Effector memory CD4-positive, alpha-beta T cell (primary cell): ENCODE data around the gene EEFSEC.

Experiments
- DNase-seq, 3 donors: peaks; one replicate each; pipeline ENCODE4 v3.0.0-alpha.2; 2020
- H3K27ac ChIP-seq: 2 replicates; pipeline ENCODE4 v1.7.0; 2013; ENCODE audit warnings: mild to moderate bottlenecking, low read length, moderate library complexity; ENCODE audit not compliant: insufficient read depth, poor library complexity, severe bottlenecking
- H3K27me3 ChIP-seq: replicated peaks from 2 replicates; pipeline ENCODE4 v1.7.0; 2013; ENCODE audit warnings: mild to moderate bottlenecking, low read length; ENCODE audit not compliant: insufficient read depth, control insufficient read depth, poor library complexity, severe bottlenecking
- H3K36me3 ChIP-seq: 2 replicates; pipeline ENCODE4 v1.7.0; 2013; ENCODE audit warnings: mild to moderate bottlenecking, low read length, moderate library complexity; ENCODE audit not compliant: control insufficient read depth, insufficient read depth
- H3K4me1 ChIP-seq: 2 replicates; pipeline ENCODE4 v1.7.0; 2013; ENCODE audit warnings: low read length, mild to moderate bottlenecking; ENCODE audit not compliant: control insufficient read depth, insufficient read depth, poor library complexity, severe bottlenecking
- H3K4me3 ChIP-seq: 2 replicates; pipeline ENCODE4 v1.7.0; 2013; ENCODE audit warnings: low read length, low read depth, mild to moderate bottlenecking; ENCODE audit not compliant: insufficient read depth, poor library complexity, severe bottlenecking
- H3K9me3 ChIP-seq: 2 replicates; pipeline ENCODE4 v1.7.0; 2013; ENCODE audit warnings: mild to moderate bottlenecking, low read length, moderate library complexity; ENCODE audit not compliant: control insufficient read depth

Gene EEFSEC

DNA sequence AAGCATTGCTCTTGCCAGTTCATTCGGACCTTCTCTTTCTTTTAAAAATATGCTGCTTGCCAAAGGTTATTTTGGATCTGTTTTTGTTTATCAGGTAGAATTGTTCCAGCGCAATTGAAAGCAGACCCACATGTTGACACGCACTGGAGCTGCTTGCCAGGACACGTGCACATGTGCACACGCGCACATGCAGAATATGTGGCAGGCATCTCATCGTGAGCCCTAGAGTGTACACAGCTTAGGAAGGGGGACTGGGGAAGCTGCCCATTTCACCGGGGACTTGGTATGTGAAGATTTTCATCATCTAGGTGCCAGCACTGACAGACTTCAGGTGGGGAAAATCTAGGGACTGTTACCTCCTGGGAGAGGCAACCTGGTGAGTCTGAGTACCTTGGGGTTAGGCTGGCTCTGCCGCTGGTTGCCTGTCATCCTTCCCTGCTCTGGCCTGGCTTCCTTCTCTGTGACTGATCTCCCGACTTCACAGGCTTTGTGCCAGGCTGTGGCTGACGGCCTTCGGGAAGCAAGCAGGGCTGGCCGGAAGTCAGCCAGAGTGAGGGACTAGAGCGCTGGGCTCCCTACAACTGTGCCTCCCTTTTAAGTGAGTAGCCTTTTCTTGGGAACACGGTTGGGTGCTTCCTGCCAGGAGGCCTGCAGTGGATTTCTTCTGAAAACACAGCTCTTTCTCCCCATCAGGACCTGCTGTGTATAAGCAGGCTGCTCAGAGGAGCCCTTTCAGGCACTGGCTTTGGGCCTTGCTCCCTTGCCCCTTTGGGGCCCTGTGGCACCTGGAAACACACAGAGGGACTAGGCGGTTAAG, 129.3 kb downstream of the EEFSEC start:
- Histone ChIP-seq H3K4me3 (no peak overlapping the region), H3K9me3 (no peaks in the 10 kb centered on the region), H3K36me3 (peaks cover 6% of the 10 kb centered on the region), H3K27me3 (no peaks in the 10 kb centered on the region), H3K4me1 (no peaks in the 10 kb centered on the region), H3K27ac (no peak overlapping the region)
- DNase-seq = no peak

DNA sequence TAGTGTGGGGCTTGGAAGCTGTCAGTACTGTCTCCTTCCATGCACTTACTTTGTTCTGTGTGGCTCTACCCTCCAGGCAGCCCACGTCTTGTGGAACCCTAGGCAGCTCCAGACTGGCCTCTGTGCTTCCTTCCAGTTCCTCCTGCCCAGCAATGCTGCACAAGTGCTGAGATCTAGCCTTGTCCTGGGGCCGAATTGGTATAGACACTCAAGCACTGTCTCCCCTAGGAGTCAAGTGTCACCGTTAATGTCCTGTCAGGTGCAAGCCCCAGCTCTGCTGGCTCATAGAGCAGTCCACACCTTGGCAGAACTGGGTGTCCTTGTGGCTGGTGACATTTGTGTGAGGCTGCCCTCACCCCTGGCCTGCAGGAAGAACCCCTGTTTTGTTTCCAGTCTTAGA, 130.1 kb downstream of the EEFSEC start:
- no peak for DNase-seq
- no peaks in the 10 kb centered on the region for H3K27me3 ChIP-seq
- H3K4me1 ChIP-seq = no peaks in the 10 kb centered on the region
- no peak overlapping the region for H3K27ac ChIP-seq
- peaks cover 6% of the 10 kb centered on the region for H3K36me3 ChIP-seq
- no peaks in the 10 kb centered on the region for H3K9me3 ChIP-seq
- no peak overlapping the region for H3K4me3 ChIP-seq

DNA sequence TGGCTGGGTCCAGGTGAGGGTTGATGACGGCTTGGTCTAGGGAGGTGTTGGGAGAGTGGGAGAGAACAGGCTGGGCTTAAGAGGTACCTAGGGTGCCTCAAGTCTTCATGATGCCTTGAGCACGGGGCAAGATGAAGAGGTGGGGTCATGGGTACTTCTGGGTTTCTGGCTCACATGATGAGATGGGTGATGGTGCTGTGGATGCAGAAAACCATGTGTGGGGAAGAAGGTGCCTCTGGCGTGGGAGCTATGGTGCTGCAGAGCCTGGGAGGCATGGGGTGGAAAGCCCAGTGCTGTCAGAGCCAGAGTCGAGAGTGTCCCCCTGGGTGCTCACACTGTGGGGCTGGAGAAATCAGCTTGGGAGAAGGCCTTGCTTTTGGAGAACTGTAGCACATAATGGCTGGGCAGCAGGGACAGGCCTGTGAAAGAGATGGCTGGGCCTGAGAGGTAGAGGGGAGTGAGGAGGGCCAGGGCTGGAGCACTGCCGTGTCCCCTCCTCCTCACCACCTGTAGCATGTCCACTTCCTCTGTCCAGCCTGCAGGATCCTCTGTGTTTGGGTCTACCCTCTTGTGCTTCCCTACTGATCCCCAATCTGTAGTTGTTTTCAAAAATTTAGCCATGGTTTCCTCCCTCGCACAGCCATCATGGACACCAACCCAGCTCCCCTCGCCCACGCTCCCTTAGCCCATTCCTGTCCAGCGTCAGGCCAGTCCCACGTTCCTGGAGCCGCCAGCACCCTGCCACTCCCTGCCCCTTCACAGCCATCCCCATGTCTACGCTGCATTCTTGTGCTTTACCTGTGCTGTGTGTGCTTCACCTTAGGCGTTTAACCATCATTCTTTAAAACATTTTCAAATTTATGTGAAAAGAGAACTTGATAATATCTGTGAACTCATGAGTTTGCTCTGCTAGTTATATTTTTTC, 132.0 kb downstream of the EEFSEC start:
- no peaks in the 10 kb centered on the region for H3K27me3 ChIP-seq
- H3K9me3 ChIP-seq = no peaks in the 10 kb centered on the region
- H3K4me3 ChIP-seq = no peak overlapping the region
- no peak overlapping the region for H3K27ac ChIP-seq
- H3K36me3 ChIP-seq = peaks cover 6% of the 10 kb centered on the region
- DNase-seq = no peak
- H3K4me1 ChIP-seq = no peaks in the 10 kb centered on the region

DNA sequence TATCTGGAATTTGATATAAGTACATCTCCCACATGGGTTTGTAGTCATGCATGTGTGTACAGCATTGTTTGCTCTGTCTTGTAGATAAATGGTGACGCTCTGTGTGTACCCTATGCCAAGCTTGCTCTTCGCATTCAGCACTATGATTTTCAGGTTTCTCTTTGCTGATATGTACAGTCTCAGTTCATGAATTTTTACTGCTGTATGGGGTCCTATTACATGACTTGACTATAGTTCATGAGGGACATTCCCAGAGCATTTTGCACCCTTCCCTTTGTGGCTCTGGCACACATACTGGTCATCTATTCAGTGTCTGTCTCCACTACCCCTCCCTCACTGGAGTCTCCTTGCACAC, 132.7 kb downstream of the EEFSEC start:
- no peak overlapping the region for H3K27ac ChIP-seq
- H3K4me3 ChIP-seq = no peak overlapping the region
- H3K9me3 ChIP-seq = no peaks in the 10 kb centered on the region
- H3K4me1 ChIP-seq = no peaks in the 10 kb centered on the region
- H3K36me3 ChIP-seq = peaks cover 6% of the 10 kb centered on the region
- DNase-seq = no peak
- no peaks in the 10 kb centered on the region for H3K27me3 ChIP-seq

DNA sequence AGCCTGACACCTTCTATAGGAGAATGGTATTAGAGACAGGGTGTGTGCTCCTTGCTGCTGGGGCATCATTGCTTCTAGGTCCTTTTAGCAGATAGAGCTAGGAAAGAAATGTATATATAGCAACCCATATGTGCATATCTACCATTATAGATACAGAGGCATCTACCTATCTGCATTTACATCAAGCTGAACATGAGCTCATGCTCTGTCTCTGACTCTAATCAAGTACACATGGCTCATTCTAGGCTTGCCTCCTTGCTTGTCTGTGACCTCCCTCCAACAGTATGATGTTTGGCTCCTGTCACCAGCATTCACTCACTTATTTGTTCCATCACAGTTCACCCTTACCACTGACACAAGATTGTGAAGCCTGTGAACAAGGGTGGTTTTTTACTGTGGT, 133.4 kb downstream of the EEFSEC start:
- no peak overlapping the region for H3K27ac ChIP-seq
- H3K9me3 ChIP-seq = no peaks in the 10 kb centered on the region
- DNase-seq = no peak
- H3K27me3 ChIP-seq = no peaks in the 10 kb centered on the region
- peaks cover 6% of the 10 kb centered on the region for H3K36me3 ChIP-seq
- H3K4me3 ChIP-seq = no peak overlapping the region
- no peaks in the 10 kb centered on the region for H3K4me1 ChIP-seq

DNA sequence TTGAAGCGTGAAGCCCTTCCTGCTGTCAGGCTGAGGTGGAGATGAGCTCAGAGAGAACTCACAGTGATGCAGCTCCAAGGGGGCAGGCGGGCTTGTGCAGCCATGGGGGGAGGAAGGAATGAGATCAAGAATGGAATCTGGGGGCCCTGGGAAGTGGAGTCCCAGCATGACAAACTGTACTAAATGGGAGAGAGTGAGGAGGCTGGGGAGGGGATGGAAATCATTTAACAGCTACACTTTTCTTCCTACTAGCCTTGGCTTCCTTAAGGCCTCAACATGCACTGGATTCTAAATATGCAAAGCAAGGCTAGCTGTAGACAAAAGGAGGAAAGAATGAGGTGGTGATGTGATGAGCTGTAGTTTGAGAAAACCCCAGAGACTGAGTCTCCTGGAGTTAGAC, 133.9 kb downstream of the EEFSEC start:
- no peaks in the 10 kb centered on the region for H3K27me3 ChIP-seq
- peaks cover 6% of the 10 kb centered on the region for H3K36me3 ChIP-seq
- H3K9me3 ChIP-seq = no peaks in the 10 kb centered on the region
- no peaks in the 10 kb centered on the region for H3K4me1 ChIP-seq
- no peak overlapping the region for H3K27ac ChIP-seq
- no peak for DNase-seq
- H3K4me3 ChIP-seq = no peak overlapping the region

DNA sequence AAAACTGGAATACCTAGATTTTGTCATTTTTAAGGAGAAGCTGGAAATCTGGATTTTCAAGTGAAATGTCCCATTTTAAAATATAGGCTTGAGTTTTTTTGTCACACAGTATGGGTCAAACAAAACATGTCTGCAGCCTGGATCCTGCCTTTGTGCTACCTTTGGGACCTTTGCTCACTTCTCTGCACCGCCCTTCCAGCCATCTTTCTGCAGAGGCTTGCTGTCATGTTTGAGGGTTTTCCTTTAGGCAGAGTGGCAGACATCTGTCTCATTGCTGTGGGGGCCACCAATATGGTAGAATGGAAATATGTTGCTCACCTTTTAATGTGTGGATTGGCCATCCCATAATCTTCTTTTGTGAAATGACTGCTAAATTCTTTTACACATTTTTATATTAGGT, 136.3 kb downstream of the EEFSEC start:
- Histone ChIP-seq H3K36me3 (no peaks in the 10 kb centered on the region), H3K9me3 (no peaks in the 10 kb centered on the region), H3K4me1 (peaks cover 8% of the 10 kb centered on the region), H3K27ac (no peak overlapping the region), H3K4me3 (no peak overlapping the region), H3K27me3 (no peaks in the 10 kb centered on the region)
- DNase-seq = no peak

DNA sequence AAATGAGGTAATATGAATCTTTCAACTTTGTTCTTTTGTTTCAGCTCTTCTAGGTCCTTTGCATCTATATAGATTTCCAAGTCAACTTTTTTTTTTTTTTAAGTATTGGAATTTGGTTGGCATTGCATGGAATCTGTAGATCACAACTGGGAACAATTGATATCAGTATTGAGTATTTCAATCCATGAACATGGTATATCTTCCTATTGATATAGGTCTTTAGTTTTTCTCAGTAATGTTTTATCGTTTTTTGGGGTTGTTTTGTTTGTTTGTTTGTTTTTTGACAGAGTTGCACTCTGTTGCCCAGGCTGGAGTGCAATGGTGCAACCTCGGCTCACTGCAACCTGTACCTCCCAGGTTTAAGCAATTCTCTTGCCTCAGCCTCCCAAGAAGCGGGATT, 137.2 kb downstream of the EEFSEC start:
- Histone ChIP-seq H3K27me3 (no peaks in the 10 kb centered on the region), H3K9me3 (no peaks in the 10 kb centered on the region), H3K4me1 (peaks cover 18% of the 10 kb centered on the region), H3K36me3 (no peaks in the 10 kb centered on the region), H3K4me3 (no peak overlapping the region), H3K27ac (no peak overlapping the region)
- DNase-seq = no peak

DNA sequence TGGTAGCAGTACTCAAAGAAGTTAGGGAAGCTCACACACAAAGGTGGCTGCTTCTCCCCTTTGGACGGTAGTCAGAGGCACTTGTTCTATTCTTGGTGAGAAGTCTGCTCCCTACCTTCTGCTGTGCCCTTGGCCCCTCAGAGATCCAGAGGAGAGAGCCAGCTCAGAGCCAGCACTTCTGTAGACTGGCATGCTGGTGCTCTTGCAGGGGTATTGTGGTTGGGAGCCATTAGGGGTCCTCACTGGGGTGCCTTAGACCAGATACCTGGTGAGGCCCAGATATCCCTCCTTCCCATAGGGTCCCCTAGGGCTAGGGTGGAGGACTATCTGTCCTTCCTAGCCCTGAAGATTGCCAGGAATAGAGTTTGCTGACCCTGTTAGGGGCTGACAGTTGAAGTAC, 140.6 kb downstream of the EEFSEC start:
- DNase-seq = no peak
- Histone ChIP-seq H3K9me3 (no peaks in the 10 kb centered on the region), H3K4me3 (no peak overlapping the region), H3K27ac (peak overlapping the region; percentile 60), H3K36me3 (peaks cover 2% of the 10 kb centered on the region), H3K27me3 (no peaks in the 10 kb centered on the region), H3K4me1 (peaks cover 33% of the 10 kb centered on the region)

DNA sequence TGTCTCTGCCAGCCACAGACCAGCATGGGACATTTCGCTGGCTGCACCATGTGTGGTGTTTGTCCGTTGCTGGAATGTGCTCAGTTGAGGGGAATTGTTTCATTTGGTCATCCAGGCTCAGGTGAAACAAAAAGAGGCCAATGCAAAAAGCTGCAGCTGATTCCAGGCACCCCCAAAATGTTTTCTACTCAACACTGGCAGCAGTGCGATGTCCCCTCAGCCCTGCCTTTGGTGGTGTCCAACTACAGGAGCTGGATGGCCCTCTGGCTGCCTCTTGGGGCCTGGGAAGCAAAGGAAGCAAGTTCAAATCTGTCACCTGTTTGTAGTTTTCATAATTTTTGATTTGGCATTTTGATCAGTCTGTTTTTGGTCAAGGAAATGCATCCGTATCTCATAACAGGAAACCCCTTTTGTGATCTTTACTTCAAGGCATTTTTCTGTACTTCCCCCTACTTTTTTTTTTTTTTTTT, 141.8 kb downstream of the EEFSEC start:
- no peak for DNase-seq
- H3K27ac ChIP-seq = peak overlapping the region; percentile 60
- peaks cover 33% of the 10 kb centered on the region for H3K4me1 ChIP-seq
- peak overlapping the region; percentile 1 for H3K4me3 ChIP-seq
- H3K9me3 ChIP-seq = no peaks in the 10 kb centered on the region
- H3K27me3 ChIP-seq = no peaks in the 10 kb centered on the region
- H3K36me3 ChIP-seq = peaks cover 2% of the 10 kb centered on the region
